DMS79 (cell line): ENCODE data around the gene KIF5C.

ENCODE experiments used
- DNase-seq: peaks from one replicate; lab custom pipeline; 2025; lab: John Stamatoyannopoulos, UW

Gene KIF5C

DNA sequence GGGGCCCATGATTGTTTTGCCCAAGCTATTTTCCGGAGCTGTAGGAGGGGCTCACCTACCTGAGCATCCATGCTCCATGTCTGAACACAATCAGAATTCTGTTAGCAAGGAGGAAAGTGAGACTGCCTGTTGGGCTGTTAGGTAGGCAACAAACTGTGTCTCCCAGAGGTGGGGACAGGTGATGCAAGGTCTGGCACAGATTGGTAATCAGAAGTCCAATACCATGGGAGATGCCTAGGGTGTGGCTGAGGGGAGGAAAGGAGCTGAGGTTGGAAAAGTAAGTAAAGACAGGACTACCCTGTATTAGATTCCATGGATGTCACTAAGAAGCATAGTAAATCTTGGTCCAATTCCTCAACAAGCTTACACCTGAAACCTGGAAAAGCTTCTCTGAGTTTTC, 166.5 kb downstream of the KIF5C start:
- no peak for DNase-seq

DNA sequence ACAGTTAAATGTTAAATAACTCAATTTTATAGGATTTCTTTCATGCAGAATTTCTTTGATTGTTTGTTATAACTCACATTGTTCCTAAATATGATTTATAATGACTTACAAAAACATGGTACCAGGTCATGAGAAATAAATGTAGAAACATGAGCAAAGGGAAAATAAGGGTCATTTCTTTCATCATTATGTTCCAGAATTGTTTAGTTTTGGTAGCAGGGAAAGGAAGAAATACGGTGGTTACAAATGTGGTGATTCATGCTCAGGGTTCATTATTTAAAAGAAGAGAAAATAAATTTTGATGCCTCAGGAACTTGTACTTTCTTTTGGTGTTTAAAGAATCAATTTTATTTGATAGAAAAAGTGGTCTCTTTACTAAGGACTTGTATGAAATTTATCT, 167.9 kb downstream of the KIF5C start:
- DNase-seq, result no peak

DNA sequence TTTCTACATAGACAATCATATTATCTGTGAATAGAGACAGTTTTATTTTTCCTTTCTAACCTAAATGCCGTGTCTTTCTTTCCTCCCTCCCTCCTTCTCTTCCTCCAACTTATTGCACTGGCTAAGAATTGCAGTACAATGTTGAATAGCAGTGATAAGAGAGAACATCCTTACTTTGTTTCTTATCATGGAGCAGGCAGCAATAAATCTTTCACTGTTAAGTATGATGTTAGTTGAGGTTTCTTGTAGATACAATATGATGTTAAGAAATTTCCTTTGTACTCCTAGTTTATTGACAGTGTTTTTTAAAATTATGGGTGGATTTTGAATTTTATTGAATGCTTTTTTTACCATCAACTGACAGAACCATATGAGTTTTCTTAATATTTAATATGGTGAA, 169.5 kb downstream of the KIF5C start:
- no peak for DNase-seq

DNA sequence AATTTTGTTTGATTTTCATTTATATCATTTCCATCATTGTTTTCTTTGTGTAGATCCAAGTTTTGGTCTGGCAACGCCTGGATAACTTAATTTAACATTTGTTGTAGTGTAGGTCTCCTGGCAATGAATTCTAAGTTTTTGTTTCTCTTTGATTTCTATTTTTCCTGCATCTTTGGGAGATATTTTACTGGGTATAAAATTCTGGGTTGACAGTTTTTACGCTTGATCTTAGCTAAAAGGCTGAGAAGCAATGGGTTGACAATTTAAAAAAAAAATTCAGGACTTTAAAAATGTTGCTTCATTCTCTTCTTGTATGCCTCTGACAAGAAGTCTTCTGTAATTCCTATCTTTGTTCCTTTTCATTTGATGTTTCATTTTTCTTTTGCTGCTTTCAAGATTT, 172.1 kb downstream of the KIF5C start:
- no peak for DNase-seq

DNA sequence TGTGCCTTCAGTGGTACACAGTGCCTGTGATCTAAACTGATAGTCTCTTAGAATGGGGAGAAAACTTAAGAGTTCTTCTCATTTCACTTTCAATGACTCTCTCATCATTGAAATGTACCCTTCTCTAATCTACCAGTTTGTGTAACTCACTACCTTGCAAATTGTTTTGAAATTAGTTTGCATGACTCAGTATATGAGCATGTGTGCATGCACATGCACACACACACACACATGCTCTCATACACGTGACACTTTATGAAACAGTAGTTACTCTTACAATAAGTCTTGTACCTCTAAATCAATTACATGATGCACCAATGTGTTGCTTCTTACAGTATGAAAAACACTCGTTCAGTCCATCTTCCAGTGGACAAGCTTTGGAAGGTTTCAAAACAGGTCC, 174.1 kb downstream of the KIF5C start:
- DNase-seq, result no peak

DNA sequence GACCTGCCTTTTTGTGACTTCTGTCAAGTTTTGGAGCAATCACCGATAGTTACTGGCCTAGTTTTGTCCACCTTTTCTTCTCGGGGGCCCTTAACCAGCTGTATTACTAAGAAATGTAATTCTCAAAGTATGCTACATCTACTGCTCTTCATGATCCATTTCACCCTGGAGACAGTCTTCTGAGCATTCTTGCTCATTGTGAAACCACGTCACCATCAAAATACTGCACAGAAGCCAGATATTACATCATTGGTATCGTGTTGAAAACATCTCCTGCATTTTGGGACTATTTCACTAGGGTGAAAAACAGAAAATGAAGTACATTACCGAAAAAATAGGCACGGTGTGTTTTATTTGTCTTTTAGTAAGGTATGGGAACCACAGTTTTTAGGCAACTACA, 175.2 kb downstream of the KIF5C start:
- DNase-seq, result no peak

DNA sequence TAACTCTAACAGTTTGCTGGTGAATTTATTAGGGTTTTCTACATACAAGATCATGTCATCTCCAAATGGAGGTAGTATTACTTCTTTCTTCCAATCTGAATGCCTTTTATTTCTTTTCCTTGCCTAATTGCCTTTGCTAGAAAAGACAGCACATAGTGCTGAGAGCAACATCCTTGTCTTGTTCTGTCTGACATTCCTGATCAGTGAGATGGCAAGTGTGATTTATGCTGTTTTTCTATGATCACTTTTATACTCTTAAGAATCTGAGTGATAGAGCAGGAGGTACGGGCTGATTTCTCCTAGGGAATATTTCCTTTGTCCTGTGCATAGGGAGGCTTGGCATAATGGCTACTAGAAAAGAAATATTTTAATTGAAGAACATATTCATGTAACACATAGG, 180.7 kb downstream of the KIF5C start:
- no peak for DNase-seq

DNA sequence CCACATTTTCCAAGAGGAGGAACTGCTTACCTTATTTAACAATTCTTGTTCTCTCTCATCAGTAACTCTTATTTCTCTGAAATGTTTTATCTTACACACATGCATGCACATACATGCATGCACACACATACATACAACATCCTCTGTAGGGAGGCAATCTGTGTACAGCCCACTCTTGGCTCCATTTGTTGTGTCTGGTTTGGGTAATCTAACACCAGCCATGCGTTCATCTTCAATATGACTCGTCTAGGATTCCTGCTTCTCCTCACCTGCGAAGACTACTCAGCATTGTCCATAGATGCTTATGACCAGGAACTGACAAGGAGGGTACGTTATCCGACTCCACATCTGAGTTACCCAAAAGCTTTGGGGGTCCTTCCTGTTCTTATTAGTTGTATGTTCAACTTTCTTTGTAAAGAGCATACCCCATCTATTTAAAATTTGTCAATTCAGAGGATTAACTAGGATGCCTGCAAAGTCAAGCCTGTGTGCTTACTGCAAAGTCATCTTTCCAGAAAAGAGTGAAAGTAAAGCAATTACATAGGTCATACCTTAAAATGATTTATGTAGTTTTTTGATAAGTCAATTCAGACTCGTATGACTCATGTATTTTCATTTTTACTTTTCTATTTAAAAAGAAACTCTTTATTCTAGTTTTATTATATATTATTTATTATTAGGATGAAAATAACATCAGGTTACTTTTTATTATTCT, 181.7 kb downstream of the KIF5C start:
- no peak for DNase-seq

DNA sequence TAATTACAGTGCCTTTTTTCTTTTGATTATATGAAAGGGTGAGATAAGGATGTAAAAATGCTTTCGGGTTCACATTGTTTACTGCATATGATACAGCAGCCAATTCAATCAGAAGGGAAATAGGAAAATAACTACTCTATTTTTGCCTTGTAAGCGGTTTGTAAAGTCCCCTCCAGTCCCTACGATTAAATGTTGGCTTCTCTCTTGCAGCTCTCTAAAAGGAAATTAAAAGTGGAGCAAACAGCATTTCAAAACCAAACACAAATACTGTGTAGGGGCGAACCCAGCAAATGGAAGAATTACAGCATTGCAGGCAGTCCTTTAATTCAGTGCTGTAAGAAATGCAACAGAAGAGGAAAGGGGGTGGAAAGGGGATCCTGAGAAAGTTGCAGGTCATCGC, 182.4 kb downstream of the KIF5C start:
- DNase-seq, result no peak

DNA sequence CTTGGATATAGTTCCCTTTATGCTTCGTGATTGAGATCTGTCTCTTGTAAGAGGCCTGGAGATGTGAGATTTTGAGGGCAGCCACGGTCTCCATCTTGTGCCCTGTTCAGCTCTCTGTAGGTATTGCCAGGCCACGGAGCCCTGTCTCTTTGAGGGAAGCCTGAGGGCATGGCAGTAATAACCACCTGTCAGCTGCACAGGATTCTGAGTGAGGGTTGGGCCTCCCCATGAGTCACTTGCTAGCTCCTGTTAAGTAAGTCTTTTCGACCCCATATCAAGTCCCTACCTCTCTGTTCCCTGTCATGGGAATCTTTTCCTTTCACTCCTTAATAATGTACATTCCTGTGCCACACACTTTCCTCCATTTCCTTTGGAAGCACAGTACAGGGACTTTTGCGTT, 183.9 kb downstream of the KIF5C start:
- no peak for DNase-seq

DNA sequence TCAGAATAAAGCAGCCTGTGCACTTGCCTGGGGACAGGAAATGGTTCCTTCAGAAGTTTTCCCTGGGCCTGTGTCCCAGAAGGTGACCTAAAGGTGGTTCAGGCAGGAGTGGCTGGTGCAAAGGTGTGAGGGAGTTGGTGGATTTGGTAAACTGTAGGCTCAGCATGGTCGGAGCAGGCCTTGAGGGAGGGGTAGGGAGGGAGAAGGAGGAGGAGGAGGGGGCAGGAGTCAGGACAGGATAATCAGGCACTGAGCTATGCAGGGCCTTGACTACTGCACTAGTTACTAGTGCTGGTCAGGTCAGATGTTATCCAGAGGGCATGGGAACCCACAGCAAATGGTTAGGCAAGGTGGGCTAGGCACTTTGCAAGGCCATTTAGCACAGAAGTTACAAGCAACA, 184.8 kb downstream of the KIF5C start:
- DNase-seq, result no peak

DNA sequence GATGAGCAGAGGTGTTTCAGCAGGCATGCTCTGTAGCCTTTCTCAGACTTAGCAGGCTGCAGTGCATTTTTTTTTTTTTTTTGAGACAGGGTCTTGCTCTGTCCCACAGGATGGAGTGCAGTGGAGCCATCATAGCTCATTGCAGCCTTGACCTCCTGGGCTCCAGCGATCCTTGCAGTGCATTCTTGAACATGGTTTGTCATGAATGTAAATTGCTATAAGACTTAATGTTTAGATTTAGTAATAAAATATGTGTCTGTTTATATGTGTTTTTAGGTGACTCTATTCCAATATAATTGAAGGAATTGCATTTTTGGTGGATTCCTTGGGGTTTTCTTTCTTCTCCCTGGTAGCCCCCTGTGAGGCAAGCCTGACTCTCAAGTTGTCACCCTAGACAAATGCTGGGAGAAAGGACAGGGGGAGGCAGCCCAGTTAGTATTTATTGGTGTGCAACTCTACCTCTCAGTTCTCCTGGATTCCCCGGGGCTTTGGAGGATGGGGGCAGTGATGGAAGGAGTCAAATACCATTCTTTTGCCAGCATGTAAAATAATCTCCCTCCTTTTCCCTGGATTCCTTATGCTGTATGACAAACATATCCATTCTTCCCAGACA, 186.2 kb downstream of the KIF5C start:
- no peak for DNase-seq

DNA sequence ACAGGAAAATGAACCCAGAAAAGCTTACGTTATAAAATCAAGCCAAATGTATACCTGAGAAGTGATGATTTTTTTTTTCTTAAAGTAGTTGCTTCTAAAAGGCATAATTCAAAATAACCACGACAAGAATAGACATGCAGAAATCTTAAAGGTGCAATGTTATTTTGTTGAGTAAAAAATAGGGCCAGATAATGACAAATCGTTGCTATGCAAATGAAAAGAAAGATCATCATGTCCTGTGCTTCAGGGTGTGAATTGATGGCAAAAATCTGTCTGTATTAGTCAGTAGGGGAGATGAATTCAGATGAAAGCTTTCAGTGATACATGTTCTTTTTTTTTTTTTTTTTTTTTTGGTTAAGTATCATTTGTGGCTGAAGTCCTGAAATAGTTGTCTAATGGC, 187.5 kb downstream of the KIF5C start:
- DNase-seq, result no peak

DNA sequence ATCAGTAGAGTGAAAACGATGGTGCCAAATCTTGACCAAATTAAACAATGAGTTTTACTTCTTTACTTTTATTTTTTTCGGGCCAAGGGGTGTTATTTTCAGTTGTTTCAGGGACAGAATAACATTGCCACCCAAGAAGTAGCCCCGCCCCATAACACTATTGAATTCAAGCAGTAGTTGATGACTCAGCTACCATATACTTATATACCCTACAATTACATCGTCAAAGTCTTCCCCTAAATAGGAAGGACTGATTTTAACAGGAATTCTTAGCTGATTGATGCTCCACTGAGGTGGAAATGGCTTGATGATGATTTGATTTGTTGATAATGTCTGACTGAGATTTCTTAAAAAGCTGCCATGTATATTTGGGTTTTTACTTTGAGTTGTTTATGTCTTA, 188.2 kb downstream of the KIF5C start:
- no peak for DNase-seq

DNA sequence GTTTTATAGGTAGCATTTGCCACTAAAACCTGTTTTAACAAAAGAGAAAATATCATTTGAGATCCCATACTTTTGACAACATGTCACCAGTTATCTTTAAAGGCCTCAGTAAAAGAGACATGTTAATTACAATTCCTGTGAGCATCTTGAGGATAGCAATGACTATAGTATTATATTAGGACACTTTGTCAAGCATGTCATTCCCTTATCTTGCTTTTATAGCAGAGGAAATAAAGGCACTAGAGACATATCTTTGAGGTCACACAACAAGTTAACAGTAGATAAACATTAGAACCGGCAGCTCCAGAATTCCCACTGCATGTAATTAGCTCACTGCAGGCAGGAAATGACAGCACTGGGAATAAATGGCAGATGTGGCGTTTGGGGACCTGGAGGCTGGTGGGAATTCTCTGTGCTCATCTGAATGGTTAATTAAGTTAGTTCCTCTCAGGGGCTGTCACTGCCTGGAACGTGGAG, 189.4 kb downstream of the KIF5C start:
- no peak for DNase-seq

DNA sequence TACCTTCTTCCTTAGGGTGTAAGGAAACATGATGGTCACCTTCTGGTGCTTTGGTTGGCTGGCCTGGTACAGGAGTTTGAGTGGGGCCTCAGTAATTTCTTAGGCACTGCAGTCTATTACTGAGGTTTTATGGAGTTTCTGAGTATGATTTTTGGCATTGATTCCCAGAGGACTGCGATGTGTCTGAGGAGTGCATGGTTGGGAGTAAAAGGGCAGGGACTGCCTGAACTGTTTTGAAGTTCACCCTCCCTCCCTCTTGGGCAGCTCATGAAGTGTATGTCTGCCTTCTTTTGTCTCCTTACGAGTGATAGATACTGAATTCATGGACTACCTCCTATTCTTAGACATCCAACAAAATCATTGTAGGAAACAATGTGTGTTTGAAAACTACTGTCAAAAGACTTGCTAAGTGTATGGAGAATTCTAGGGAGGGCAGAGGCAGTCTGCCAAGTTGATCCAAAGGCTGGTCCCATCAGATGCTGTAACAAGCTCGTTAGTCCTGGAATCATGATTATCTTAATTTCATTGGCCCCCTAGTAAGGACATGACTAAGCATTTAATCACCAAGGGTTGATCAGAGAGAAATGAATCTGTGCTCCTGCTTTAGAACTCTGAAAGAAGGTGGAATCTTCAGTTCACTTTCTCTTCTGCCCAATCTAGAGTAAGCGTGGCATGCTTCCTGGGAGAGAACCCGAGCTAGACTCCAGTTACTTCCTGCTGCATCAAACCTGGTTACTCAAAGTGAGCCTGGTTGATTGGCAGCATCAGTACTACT, 190.0 kb downstream of the KIF5C start:
- no peak for DNase-seq

DNA sequence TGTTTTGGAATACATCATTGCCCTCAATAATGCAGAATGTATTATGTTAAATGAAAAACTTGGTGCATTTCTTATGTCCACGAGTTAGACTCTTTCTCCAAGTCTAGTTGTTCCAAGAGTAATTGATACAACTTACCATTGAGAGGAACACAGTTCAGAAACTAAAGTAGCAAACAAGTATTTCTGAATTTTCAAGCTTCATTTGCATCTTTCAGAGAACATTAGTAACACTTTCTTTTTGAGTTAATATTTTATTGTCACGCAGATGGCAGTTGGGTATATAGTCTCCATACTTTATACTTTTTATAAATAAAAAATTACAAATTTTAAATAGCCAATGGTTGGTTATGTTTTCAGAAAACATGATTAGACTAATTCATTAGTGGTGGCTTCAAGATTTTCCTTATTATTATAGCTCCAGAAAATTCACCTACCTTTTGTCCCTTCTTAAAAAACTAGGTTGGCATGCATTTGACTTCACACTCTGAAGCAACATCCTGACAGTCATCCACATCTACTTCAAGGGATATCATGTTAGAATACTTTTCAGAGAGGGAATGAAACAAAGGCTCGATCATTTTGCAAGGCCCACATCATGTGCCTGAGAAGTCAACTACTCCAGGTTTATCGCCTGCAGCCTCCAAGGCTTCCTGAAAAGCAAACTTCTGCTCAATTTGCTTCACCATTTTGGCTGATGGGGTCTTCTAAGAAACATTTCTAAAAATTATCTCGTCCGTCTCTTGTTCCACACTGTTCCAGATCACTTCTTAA, 193.4 kb downstream of the KIF5C start:
- no peak for DNase-seq

DNA sequence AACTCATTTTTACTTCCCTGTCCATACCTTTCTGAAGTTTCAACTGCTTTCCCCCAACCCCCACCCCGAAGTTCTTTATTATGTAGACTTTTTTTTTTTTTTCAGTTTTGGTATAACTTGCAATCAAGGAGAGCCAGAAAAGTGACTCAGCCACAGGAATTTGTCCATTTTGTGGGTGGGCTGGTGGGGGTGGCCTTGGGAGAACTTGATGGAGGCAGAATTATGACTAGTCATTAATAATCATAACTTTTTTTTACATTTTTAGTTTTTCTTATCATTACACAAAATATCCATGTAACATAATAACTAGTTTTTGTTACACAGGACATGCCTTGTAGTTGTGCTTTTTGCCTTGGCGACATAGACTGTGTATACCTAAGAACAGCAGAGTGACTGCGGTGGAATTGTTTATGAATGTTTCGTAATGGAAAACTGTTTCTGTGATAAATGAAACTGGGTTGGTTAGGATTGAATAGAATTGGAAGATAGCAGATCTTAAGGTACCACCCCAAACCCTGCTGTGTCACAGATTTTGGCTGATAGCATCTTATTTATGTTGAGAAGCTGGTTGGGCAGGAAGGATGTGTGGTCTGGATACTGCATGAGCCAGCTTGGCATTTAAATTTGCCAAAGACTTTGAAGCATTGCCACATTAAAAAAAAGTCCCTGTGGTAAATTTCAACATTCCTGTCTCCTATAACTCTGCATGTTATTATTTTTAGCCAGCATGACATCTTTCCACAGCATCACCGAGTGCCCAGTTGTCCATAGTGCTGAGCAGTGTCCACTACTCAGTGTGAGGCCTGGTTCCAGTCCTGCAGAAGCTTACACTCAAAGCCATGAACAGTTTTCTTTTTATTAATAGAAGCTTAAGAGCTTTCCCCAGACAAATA, 194.2 kb downstream of the KIF5C start:
- DNase-seq, result no peak

DNA sequence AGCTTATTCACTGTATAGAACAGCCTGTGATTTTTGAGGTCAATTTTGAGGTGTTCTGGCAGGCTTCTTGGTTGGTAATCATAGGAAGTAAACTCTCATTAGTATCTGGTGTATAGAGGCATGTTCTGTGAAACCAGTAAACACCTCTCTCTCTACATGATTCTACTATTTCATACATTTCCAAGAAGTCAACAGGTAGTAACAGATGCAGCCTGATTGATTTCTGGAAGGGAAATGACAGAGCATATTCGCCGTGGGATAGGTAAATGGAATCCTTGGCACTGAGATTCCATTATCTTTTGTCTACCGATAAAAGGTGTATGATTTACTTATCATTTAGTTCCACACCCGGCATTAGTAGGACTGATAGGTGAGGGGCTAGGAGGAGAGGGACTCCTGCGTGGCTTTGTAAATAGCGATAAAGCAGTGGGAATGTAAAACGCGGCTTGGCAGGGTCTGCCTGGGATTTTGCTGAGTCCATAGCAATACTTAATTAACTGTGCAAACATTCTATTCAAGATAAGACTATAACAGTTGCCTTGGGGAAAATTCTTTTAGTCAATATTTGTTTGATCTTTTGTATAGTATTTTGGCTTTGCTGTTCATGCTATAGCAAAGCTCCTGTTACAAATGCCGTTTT, 195.8 kb downstream of the KIF5C start:
- no peak for DNase-seq

DNA sequence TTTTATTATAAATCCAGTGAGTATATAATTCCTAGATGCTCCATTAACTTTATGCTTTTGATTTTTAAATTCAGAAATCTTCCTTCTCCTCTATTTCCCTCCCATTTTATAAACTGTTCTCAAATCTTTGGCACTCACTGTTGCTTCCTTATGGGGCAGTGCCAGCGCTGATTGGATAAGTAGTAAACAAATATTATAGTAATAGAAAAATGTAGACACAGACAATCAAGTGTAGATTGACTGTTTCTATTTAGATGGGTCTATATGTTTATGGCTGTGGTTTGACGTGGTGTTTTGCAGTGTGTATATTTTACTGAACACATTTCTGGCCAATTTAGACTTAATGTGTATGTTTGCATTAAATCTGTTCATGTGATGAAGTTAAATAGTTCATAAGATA, 200.1 kb downstream of the KIF5C start:
- no peak for DNase-seq

DNA sequence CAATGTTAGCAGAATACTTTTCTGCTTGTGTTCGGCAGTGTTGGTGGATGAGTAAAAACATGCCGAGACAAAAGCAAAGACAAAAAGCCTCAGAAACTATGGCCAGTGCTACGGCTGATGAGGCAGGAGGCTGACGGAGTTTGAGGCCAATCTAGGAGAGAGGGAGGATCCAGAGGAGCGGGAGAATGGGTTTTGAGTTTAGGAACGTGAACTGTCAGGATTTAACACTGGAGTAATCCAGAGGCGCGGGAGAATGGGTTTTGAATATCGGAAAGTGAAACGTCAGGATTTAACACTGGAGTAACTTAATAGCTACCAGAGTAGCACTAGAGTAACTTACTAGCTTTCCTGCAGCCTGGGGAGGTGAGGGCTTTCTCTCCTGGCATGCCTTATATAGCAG, 200.8 kb downstream of the KIF5C start:
- no peak for DNase-seq
